GM10266 (cell line): ENCODE measurements around the gene MINAR1.

Source experiments
- DNase-seq: peaks from one replicate; pipeline ENCODE4 v3.0.0; 2012; ENCODE audit errors: extremely low spot score
- CTCF ChIP-seq: IDR thresholded peaks from 2 replicates; pipeline ENCODE4 v1.5.1; 2012; ENCODE audit warnings: mild to moderate bottlenecking, low read depth; ENCODE audit not compliant: control insufficient read depth, insufficient read depth; ENCODE audit errors: missing control alignments

The MINAR1 gene

GRCh38 chr15:79432345-79433275 lies 474 bp downstream of the MINAR1 start:
- DNase-seq: no peak
- no peak for TF ChIP-seq CTCF

GRCh38 chr15:79433276-79433990 lies 1.3 kb downstream of the MINAR1 start:
- DNase-seq: no peak
- TF ChIP-seq CTCF: no peak

- DNase-seq: no peak
- TF ChIP-seq CTCF: no peak
Observed at GRCh38 chr15:79434361-79434760, 2.2 kb downstream of the MINAR1 start.

- no peak for TF ChIP-seq CTCF
Observed at GRCh38 chr15:79436037-79436780, 4.1 kb downstream of the MINAR1 start.

GRCh38 chr15:79437275-79438000 lies 5.3 kb downstream of the MINAR1 start:
- no peak for DNase-seq
- TF ChIP-seq CTCF: no peak

More at GRCh38 chr15:79436037-79436780, 4.1 kb downstream of the MINAR1 start:
- no peak for DNase-seq

- no peak for DNase-seq
- TF ChIP-seq CTCF: no peak
Observed at GRCh38 chr15:79439236-79439635, 7.1 kb downstream of the MINAR1 start.
